GF-D8 (cell line): Measurements from ENCODE around the gene CUX1.
"Not testable (repeated sequence)": the region's sequence is repeated elsewhere in the genome, so short reads cannot be mapped to it uniquely, and the experiment has no call there.

ENCODE experiments used
- DNase-seq: peaks from one replicate; lab custom pipeline; 2025; lab: John Stamatoyannopoulos, UW

CUX1 gene

DNA sequence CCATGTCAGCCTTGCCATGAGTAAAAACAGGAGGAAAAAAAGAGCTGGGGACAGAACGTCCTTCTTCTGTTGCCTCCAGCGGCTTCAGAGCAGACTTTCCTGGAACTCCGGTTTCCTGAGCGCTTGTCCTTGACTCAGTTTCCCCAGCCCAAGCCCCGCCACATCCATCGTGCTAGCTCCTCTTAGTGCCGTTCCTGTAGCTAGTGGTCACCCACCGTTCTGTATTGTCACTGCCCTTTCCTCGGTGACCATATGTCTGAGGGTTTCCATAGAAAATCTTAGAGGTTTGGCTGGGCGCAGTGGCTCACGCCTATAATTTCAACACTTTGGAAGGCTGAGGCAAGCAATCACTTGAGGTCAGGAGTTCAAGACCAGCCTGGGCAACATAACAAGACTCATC lies 100.1 kb downstream of the CUX1 start:
- DNase-seq, result no peak

DNA sequence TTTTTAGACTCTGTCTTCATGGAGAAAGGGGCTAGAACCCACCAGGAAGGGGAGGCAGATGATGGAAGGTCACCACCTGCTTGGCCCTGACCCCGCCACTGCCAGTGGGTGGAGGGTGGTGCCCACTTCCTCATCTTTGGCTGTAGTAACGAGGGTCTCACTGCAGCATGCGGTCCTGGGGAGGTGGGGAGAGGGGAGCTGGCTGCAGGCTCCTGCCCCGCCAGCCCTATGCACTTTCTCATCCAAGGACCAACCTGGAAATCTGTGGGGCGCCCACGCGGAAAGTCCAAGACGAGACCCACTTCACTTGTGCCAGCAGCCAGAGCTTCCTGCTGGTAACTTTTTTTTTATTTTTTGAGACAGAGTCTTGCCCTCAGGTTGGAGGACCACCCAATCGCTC lies 101.0 kb downstream of the CUX1 start:
- no peak for DNase-seq

DNA sequence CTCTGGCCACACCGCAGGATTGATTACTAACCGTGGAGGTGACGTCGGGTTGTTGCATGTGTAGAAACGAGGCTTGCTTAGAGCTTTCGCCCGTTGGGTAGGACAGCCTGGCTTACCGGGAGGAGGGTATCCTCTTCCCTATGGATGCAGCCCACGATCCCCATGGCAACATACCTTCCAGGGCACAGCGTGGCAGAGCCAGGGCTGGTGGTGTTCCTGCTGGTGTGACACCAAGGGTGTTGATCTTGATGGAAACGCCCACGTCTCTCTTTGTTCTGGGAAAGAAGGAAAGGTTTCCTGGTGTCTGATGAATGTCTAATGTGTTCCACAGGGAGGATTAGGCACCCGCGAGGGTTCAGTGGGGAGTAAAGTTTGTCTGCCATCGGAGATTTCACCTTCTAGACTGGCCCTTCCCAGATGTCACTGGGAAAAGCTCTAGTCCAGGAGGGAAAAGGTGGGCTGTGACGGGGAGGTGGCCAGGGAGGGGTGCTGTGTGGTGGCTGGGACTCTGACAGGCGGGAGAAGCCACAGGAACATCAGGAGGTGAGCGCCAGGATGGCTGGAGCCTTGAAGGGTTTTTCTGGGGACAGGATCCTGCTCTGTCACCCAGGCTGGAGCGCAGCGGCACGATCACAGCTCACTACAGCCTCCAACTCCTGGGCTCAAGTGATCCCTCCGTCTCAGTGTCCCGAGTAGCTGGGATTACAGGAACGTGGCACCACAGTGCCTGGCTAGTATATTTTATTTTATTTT lies 102.1 kb downstream of the CUX1 start:
- no peak for DNase-seq

DNA sequence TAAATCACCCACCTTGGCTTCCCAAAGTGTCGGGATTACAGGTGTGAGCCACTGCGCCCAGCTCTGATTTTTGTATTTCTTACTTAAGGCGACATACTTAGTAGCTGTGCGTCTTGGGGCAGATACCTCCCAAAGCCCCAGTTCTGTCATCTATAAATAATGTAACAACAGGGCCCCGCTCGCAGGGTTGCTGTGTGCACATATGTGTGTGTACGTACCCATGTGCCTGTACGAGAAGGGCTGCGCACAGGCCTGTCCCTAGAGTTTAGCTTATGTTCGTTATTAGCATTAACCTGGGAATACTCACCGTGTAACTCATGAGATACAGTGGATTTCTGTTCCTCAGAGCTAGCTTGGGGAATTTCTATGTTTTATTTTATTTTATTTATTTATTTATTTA lies 103.6 kb downstream of the CUX1 start:
- DNase-seq, result no peak

DNA sequence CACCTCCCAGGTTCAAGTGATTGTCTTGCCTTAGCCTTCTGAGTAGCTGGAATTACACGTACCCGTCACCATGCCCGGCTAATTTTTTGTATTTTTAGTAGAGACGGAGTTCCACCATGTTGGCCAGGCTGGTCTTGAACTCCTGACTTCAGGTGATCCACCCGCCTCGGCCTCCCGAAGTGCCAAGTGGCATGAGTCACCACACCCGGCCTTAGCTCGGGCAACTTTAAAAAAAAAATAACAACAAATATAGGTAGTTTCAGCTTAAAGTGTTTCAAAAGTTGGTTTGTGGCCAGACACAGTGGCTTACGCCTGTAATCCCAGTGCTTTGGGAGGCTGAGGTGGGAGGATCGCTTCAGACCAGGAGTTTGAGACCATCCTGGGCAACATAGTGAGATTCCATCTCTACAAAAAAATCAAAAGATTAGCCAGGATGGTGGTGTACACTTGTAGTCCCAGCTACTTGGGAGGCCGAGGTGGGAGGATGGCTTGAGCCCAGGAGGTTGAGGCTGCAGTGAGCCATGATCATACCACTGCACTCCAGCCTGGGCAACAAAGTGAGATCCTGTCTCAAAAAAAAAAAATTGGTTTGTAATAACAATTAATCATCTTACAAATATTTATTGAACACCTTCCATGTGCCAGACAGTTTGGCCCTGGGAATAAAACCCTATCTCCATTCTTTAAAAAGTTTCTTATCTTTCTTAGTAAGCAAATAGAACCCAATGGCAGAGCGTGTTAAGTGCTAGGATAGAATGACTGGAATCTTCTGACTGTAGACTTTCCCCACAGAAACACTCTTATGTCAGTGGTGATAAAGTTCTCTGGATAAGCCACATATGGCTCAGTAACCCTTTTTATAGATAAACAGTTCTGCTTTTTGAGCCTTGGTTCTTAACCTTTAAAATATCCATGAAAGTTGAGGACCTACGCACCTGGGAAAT lies 104.4 kb downstream of the CUX1 start:
- DNase-seq, result not testable (repeated sequence)

DNA sequence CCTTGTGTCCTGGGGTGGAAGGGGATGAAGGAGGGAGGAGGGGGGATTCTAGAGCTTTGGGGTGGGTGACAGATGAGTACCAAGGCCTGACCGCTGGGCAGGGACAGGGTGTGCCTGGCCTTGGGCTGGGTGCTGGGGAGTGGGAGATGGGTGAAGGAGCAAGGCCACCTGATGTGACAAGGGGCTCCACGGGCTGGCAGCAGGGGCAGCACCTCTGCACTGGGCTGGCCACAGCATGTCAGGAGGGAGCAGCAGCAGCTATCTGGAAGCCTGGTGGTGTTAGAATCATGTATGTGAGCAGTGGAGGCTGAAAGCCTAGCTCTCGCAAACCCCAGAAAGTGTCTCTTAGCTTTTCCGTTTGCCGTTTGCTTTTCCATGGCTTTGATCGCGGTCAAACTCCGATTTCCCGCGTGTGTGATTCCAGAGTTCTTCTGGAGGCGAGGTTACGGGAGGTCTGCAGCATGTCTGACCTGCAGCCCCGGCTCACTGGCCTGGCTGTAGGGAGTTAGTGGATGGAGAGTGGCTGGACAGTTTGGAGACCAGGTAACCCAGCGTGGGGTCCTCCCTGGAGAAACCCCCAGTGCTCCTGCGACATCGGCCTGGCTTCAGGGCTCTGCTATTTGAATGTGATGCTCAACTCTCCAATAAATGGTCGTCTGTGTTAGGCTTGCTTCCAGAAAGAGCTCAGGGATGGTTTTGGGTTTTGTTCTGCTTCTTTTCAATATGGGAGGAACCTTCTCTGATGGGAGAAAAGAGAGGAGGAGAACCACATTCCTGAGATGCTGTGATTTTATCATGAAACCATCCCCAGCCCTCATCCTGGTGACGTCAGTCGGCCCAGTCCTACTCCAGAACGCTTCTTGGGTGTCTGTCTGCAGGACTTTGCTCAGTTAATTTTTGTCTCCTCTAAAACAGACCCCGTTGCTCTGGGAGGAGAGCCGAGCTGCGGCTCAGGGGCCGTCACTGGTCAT lies 105.5 kb downstream of the CUX1 start:
- no peak for DNase-seq

DNA sequence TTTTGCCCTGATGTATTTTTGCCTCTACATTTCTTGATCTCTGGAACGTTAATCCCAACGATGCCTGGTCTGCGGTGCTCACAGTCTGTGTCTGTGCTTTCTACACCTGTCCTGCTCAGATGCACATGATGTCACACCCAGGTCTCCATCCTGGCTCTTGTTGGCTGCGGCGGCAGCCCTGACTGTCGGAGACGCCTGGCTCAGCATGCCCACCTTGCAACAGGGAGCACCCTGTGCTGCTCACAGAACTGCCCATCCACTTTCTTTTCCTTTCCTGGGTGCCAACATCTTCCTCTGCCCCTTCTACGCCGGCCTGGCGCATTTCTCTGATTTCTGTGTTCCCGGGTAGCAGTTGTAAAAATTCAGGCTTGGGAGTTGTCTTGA lies 106.2 kb downstream of the CUX1 start:
- DNase-seq, result no peak

DNA sequence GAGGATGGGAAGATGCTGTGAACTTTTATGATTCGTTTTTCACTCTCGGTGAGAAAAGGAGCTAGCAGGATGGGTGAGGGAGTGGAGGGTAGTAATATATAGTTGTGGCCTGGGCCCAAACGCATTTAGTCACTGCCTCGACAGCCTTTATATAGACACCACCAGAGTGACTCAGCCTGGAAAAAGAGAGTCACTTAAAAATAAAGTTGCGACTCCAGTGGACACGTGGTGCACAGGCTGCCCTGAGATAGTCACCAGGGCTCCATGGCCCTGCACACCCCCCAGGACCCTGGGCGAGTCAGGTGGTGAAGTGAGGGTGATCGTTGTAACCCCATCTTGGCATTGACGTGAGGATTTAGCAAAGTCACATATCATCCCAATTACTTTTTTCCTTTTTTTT lies 106.7 kb downstream of the CUX1 start:
- no peak for DNase-seq

DNA sequence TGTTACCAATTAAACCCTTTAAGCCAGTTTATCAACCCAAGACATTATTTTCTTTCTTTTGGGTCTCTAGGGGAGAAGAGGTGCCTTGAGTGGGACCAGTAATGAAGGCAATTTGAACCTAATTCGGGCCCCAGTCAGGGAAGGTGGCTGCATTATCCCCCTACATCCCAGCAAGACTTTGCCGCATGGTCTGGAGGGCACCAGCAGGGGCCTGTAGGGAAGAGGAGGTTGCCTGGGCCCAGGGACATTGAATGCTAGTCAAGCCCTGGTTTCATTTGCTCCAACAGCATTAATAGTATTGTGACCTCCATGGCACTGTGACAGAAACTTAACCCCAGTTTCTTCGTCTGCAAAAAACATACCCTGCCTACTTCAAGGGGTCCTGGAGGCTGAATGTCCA lies 108.8 kb downstream of the CUX1 start:
- no peak for DNase-seq

DNA sequence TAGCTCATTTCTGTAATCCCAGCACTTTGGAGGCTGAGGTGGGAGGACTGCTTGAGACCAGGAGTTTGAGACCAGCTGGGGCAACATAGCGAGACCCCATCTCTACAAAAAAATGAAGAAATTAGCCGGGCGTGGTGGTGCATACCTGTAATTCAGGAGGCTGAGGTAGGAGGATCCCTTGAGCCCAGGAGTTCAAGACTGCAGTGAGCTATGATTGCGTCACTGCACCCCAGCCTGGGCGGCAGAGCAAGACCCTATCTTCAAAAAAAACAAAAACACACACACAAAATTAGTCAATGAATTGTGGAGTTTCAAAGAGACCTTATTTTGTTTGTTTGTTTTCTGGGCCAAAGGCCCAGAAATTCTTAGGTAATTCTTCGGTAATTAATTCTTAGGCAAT lies 110.0 kb downstream of the CUX1 start:
- no peak for DNase-seq

DNA sequence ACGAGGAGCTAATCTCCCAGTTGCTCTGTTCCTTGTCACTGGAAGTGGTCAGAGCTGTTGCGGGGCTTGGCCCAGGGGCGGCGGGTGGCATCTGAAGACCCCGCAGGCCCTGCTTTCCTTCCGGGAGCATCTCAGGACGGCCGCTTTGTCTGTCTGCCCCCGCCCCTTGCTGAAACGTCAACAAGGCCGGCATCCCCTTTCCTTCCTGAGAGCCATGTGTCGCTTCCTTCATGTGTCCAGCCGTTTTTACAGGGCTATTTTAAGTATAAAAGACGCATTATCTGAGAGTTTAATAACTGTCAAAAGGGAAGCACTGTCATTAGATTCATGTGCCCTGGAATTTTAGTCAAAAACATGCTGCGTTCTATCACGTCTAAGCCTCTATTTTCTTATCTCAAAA lies 110.4 kb downstream of the CUX1 start:
- DNase-seq, result no peak

DNA sequence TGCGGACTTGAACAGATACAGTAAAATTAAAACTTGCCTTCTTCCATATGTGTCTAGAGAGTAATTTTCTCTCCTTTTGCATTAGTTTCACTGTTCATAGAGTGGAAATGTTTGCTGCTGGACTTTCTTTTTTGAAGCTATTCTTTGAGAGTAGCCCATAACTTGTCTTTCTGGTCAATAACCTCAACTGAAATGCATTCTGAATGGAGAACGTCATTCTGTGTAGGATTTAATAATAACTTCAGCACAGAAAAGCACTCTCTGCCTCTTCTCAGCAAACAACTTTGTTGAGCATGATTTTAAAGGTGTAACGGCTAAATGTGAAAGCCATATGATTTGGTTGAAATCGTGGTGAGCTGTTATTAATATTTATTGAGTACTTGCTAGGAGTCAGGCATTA lies 111.8 kb downstream of the CUX1 start:
- no peak for DNase-seq

DNA sequence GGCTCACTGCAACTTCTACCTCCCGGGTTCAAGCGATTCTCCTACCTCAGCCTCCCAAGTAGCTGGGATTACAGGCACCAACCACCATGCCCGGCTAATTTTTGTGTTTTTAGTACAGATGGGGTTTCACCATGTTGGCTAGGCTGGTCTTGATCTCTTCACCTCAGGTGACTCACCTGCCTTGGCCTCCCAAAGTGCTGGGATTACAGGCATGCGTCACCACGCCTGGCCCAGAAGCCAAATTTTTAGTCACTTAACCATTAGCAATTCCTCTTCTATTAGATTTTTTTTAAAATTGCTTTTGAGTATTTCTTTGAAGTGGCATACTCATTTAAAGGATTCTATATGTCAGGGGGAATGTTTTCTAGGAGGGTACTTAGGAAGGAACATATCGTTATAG lies 112.5 kb downstream of the CUX1 start:
- not testable (repeated sequence) for DNase-seq

DNA sequence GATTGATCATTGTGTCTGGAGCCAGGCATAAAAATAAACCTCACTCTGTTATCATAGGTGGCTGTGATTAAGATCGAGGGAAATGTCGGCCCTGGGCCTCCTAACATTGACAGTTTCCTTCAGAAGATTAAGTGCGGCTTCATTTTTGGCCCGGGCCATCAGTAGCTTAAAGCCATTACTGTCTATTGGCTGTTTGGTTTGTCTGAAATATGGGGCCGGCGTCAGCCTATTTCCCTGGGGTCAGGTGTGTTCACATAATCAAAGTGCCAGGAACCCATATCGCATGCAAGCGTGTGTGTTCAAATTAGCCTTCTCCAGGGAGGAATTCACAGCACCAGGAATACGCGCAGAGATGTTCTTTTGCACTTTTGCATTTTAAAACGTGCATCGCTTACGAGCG lies 114.7 kb downstream of the CUX1 start:
- DNase-seq, result no peak

DNA sequence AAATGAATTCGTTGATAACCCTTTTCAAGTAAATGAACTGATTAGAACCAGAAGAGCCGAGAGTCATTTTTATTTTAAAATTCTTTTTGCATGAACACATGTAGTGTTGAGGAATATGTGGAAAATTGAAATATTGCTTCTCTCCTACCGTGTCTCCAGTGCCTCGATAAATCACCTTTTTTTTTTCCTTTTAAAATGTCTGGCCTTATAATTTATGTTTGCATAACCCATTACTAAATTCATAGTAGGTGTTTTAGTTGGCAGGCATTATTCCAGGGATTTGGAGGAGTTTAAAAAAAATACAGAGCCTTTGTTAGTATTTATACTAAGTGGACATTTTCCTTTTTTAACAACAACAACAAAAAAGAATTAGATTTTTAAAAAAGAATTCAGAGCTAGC lies 115.6 kb downstream of the CUX1 start:
- DNase-seq, result no peak

DNA sequence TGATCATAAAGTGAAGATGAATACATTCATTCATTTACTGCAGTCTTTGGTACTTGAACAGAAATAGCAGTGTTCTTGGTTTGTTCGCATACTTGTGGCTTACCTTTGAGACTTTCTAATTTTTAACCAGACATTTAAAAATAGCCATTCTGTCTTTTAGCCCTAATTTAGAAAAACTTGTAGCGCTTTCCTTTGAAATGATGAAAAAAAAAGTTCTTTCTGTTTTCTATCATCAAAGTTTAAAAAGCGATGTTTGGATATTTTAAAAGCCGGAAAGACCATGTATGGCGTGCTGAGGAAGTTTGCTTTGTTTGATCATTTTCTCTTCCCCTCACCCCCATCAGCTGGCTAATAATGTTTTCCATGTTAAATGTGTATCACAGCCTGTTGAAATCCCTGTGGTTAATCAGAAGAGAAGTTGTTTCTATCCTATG lies 116.3 kb downstream of the CUX1 start:
- DNase-seq, result no peak

DNA sequence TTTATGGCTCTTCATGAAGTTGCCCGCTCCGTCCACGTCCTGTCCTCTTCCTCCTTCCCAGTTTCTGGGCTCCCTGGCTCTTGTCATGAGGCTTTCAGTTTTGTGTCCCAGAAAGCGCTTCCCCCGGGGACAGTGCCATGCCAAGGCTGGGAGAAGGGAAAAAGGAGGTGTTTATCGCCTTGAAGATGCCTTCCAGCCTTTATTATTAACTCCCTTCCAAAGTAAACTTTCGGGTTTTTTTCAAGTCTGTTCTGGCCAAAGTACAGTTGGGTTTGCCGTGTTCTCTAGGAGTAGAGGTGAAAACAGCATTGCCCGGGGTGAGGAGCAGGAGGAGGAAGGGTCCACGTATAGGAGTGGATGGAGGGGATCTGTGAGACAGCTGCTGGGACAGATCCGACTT lies 117.2 kb downstream of the CUX1 start:
- no peak for DNase-seq

DNA sequence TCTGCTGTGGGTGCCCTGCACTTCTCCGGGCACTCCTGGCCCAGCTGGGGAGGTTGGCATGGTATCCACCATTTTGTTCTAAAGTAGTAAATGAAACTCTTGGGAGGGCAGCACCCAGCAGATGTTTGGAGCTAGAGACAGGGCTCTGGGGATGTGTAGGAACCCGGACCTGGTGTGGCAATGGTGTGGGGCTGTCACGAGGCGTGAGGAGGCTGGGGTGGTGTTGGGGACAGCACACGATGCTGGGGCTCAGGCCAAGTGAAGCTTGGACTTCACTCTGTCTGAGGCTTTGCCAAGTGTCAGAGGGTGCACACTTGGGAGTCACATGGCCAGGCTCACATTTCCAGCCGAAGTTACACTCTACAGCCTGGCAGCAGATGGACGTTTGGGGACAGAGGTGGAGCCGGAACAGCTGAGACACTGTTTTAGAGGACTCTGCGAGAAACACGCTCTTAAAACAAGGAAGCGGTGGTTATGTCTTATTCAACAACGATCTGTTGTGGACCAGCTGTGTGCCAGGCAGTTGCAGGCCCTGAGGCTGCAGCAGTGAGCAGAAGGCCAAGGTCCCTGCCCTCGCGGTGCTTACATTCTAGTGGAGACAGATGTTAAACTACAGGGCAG lies 118.2 kb downstream of the CUX1 start:
- no peak for DNase-seq

DNA sequence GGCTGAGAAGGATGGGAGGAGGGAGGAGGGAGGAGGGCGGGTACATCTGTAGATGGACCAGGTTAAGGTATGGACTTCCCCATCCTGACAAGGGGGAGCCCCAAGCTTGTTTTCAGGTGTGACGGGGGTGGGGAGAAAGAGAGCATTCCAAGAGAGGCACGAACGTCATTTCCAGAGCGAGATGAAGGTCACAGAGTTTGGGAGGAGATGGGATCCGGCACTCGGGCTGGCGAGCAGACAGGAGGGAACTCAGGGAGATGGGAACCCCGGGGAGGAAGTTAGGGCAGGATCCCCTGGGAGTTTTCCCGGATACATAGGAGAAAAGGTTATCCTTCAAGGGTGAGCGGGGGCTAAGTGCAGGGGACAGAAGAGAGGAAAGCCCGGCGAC lies 118.8 kb downstream of the CUX1 start:
- no peak for DNase-seq

DNA sequence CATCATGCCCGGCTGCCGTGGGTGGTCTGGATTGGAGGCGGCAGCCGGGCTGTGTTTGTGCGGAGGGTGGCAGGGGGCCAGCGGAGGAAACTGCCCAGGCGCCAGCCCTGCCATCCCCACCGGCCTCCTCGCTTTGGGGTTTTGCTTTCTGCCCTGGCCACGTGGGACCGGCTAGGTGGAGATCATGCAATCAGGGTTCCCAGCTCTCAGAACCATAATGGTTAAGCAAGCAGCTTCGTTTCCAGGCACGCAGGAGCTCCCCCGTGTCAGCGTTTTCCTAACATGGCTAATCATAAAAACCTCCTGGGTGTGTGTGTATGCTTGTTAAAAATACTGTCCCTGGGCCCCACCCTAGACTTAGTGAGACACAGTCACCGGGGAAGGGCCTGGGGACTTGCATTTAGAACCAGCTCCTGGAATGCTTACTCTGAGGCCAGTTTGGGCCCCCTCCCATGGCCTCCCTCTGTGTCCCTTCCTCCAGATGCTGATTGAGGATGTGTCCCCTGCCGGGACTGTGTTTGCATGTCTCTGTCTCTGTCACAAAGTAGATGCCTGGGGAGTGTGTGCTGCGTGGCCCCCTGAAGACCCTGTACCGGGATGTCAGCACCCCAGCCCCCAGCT lies 119.3 kb downstream of the CUX1 start:
- DNase-seq, result no peak
